ENCODE results near the gene FAM20C.

Gene FAM20C

GRCh38 chr7:159370-160270 is 32.8 kb upstream of the FAM20C start:
- no peak for DNase-seq

GRCh38 chr7:160958-161725 is 31.2 kb upstream of the FAM20C start:
- DNase-seq: no peak

- DNase-seq: no peak
Observed at GRCh38 chr7:162632-163297, 29.6 kb upstream of the FAM20C start.

GRCh38 chr7:163298-163695 is 29.1 kb upstream of the FAM20C start:
- DNase-seq: no peak

- no peak for DNase-seq
Observed at GRCh38 chr7:163971-164881, 28.1 kb upstream of the FAM20C start.

GRCh38 chr7:164882-165660 is 27.3 kb upstream of the FAM20C start:
- DNase-seq: no peak

- no peak for DNase-seq
Observed at GRCh38 chr7:165661-166337, 26.6 kb upstream of the FAM20C start.

- no peak for DNase-seq
Observed at GRCh38 chr7:166338-167060, 25.9 kb upstream of the FAM20C start.

- no peak for DNase-seq
Observed at GRCh38 chr7:167090-167855, 25.1 kb upstream of the FAM20C start.

- DNase-seq: no peak
Observed at GRCh38 chr7:167976-168791, 24.2 kb upstream of the FAM20C start.

GRCh38 chr7:169276-170172 is 22.8 kb upstream of the FAM20C start:
- no peak for DNase-seq

GRCh38 chr7:170551-171363 is 21.6 kb upstream of the FAM20C start:
- DNase-seq: no peak

GRCh38 chr7:171364-171904 is 20.9 kb upstream of the FAM20C start:
- DNase-seq: no peak

GRCh38 chr7:171912-172515 is 20.4 kb upstream of the FAM20C start:
- no peak for DNase-seq

GRCh38 chr7:173209-173918 is 19.0 kb upstream of the FAM20C start:
- DNase-seq: no peak
